SK-N-MC (cell line): ENCODE results near the gene CAPRIN1.

Experiments used
- EZH2 ChIP-seq: fragments of 200-600 bp; sonication (generic); IDR thresholded peaks from one replicate; pipeline ENCODE4 v1.6.1; 2017; ENCODE audit warnings: antibody characterized with exemption
- FOXP2 ChIP-seq: optimal IDR thresholded peaks from 2 replicates; pipeline ENCODE3; 2011; ENCODE audit warnings: mild to moderate bottlenecking, moderate library complexity; ENCODE audit not compliant: insufficient read depth; ENCODE audit errors: extremely low read length, control extremely low read depth
- POLR2AphosphoS5 ChIP-seq: IDR thresholded peaks from 2 replicates; pipeline ENCODE4 v1.6.1; 2012; ENCODE audit warnings: mild to moderate bottlenecking, low read depth, low read length, borderline replicate concordance

GRCh38 chr11:34146411-34146810, 94.9 kb downstream of the CAPRIN1 start:
- TF ChIP-seq EZH2 (no peak), POLR2AphosphoS5 (no peak), FOXP2 (no peak)
